Suprapubic skin (tissue), 4 donors: ENCODE data around the gene NXPH2. TPM values are rescaled to one million over a fixed set of nuclear protein-coding genes. Genes with fewer than 3 reads are reported as not detected.
"Not testable (repeated sequence)": the region's sequence is repeated elsewhere in the genome, so short reads cannot be mapped to it uniquely, and the experiment has no call there.

ENCODE experiments used
- DNase-seq, 2 donors: peaks; one replicate each; pipeline ENCODE4 v3.0.0-alpha.2; 2019; ENCODE audit warnings: low spot score in 2 of 2
- H3K27ac ChIP-seq: fragments of 200-600 bp; sonication (generic); one replicate; pipeline ENCODE4 v1.5.1; 2019
- H3K27me3 ChIP-seq: fragments of 200-600 bp; sonication (generic); one replicate; pipeline ENCODE4 v1.5.1; 2019
- H3K36me3 ChIP-seq: fragments of 200-600 bp; sonication (generic); one replicate; pipeline ENCODE4 v1.5.1; 2019
- H3K4me1 ChIP-seq: fragments of 200-600 bp; sonication (generic); one replicate; pipeline ENCODE4 v1.5.1; 2019
- H3K4me3 ChIP-seq: fragments of 200-600 bp; sonication (generic); one replicate; pipeline ENCODE4 v1.5.1; 2019; ENCODE audit warnings: mild to moderate bottlenecking
- H3K9me3 ChIP-seq: fragments of 200-600 bp; sonication (generic); one replicate; pipeline ENCODE4 v1.5.1; 2019
- EP300 ChIP-seq: sonication (generic); formaldehyde crosslinking; IDR thresholded peaks from one replicate; pipeline ENCODE4 v1.6.1; 2017; ENCODE audit warnings: antibody characterized with exemption
- POLR2A ChIP-seq, 2 donors: fragments of 450-650 bp; IDR thresholded peaks; one replicate each; pipeline ENCODE4 v1.6.1; 2017; ENCODE audit warnings: antibody characterized with exemption in 2 of 2, mild to moderate bottlenecking in 2 of 2, moderate library complexity in 2 of 2
- POLR2AphosphoS5 ChIP-seq, 3 donors: sonication (generic); formaldehyde crosslinking; IDR thresholded peaks; one replicate each; pipeline ENCODE4 v1.6.1; 2017; ENCODE audit warnings: antibody characterized with exemption in 3 of 3
- WGBS: methylation state at CpG from one replicate; pipeline ENCODE4 v1.1.5; 2018; 5-methylcytosine and 5-hydroxymethylcytosine counted together
- total RNA-seq, 4 donors: library from RNA; depleted of rRNA; stranded (reverse); fragments of >200 nt; gene quantifications; one replicate each; pipeline ENCODE4 v1.1.0, GENCODE V29; 2016
- TF ChIP-seq, protein P1 (sequence below), 2 donors: fragments of 200-600 bp in 1 of 2; fragments of 450-650 bp in 1 of 2; sonication (generic) in 1 of 2; IDR thresholded peaks; one replicate each; pipeline ENCODE4 v1.5.1; 2016 to 2019; ENCODE audit warnings: antibody characterized with exemption in 2 of 2, mild to moderate bottlenecking in 1 of 2, moderate library complexity in 1 of 2

NXPH2 gene
- total RNA-seq, 4 donors from 2014 or later: not detected

DNA sequence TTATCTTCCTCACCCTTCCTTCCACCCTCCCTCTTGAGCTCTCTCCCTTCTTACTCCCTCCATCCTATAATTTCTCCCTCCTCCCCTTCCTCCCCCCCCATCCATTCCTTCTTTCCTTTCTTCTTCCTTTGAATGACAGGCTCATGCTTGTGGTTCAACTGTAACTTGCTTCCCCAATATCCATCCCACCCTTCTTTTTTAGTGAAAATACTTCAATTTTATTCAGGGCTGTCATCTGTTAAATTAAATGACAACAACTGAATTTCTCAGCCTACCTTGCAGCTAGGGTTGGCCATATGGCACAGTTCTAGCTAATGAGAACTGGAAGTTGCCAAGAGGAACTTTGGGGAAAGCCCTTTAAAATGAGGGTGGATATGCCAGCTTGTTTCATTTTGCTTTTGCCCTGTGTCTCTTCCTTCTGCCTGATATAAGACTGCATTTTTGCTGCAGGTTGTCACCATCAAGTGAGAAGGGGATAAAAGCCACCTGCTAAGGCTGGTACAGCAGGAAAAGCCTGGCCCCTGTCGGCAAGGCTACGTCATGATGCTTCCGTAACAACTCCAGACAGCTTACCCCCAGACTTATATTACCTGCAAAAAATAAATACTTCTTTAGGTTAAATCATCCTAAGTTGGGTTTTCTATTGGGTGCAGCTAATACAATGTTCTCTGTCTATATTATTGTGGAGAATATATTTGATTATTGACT, 121.8 kb downstream of the NXPH2 start:
- no peaks in the 10 kb centered on the region for H3K9me3 ChIP-seq
- TF ChIP-seq POLR2A (IDR thresholded peaks at IDR 0.05): no peak
- TF ChIP-seq EP300: no peak
- TF ChIP-seq, protein P1, sequence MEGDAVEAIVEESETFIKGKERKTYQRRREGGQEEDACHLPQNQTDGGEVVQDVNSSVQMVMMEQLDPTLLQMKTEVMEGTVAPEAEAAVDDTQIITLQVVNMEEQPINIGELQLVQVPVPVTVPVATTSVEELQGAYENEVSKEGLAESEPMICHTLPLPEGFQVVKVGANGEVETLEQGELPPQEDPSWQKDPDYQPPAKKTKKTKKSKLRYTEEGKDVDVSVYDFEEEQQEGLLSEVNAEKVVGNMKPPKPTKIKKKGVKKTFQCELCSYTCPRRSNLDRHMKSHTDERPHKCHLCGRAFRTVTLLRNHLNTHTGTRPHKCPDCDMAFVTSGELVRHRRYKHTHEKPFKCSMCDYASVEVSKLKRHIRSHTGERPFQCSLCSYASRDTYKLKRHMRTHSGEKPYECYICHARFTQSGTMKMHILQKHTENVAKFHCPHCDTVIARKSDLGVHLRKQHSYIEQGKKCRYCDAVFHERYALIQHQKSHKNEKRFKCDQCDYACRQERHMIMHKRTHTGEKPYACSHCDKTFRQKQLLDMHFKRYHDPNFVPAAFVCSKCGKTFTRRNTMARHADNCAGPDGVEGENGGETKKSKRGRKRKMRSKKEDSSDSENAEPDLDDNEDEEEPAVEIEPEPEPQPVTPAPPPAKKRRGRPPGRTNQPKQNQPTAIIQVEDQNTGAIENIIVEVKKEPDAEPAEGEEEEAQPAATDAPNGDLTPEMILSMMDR (IDR thresholded peaks at IDR 0.05): no peak
- TF ChIP-seq POLR2AphosphoS5 (IDR thresholded peaks at IDR 0.05): no peak
- no peak overlapping the region for H3K27ac ChIP-seq
- 93% methylated on average over 3 of the region's 3 CpGs for WGBS
- H3K4me1 ChIP-seq: no peaks in the 10 kb centered on the region
- DNase-seq: no peak
- H3K36me3 ChIP-seq: no peaks in the 10 kb centered on the region
- H3K27me3 ChIP-seq: no peaks in the 10 kb centered on the region
- no peak overlapping the region for H3K4me3 ChIP-seq

DNA sequence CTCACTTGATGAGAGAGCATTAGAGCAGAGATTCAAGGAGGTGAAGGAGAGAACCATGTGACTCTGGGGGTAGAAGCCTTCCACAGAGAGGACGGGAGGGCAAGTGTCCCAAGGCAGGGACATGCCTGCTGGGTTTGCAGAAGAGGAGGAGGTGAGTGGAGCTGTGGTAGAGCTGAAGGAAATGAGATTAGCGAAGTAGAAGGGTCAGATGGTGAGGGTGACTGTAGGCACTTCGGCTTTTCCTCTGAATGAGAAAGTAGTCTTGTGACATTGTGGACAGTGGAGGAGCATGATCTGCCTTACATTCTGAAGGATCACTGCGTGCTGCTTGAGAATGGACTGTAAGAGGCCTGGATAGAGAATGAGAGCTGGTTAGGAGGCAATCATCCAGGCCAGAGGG, 126.0 kb downstream of the NXPH2 start:
- Histone ChIP-seq H3K4me3 (no peak overlapping the region), H3K4me1 (no peaks in the 10 kb centered on the region), H3K36me3 (no peaks in the 10 kb centered on the region), H3K27ac (no peak overlapping the region), H3K27me3 (no peaks in the 10 kb centered on the region), H3K9me3 (no peaks in the 10 kb centered on the region)
- TF ChIP-seq POLR2A (IDR thresholded peaks at IDR 0.05) (no peak), EP300 (no peak), POLR2AphosphoS5 (IDR thresholded peaks at IDR 0.05) (no peak)
- TF ChIP-seq, protein P1 (IDR thresholded peaks at IDR 0.05): no peak
- no peak for DNase-seq
- WGBS: 81% methylated on average over 4 of the region's 4 CpGs

DNA sequence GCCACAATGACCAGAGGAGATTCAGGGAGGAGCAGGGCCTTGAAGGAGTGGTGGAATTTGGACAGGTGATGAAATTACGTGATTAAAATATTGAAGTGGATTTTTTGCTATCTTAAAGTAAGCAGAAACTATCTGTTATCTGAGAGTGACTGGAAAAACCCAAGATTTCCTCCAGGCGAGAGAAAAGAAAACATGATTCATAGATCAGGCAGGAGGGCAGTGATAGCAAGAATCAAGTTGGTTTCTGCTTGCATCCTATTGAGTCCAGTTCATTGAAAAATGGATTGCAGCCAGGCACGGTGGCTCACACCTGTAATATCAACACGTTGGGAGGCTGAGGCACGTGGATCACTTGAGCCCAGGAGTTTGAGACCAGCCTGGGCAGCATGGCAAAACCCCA, 127.8 kb downstream of the NXPH2 start:
- no peak for TF ChIP-seq EP300
- TF ChIP-seq, protein P1 (IDR thresholded peaks at IDR 0.05): no peak
- no peak for TF ChIP-seq POLR2AphosphoS5 (IDR thresholded peaks at IDR 0.05)
- TF ChIP-seq POLR2A (IDR thresholded peaks at IDR 0.05): no peak
- Histone ChIP-seq H3K27ac (no peak overlapping the region), H3K4me1 (no peaks in the 10 kb centered on the region), H3K27me3 (no peaks in the 10 kb centered on the region), H3K9me3 (no peaks in the 10 kb centered on the region), H3K36me3 (no peaks in the 10 kb centered on the region), H3K4me3 (no peak overlapping the region)
- DNase-seq: no peak
- 64% methylated on average over 5 of the region's 5 CpGs for WGBS

DNA sequence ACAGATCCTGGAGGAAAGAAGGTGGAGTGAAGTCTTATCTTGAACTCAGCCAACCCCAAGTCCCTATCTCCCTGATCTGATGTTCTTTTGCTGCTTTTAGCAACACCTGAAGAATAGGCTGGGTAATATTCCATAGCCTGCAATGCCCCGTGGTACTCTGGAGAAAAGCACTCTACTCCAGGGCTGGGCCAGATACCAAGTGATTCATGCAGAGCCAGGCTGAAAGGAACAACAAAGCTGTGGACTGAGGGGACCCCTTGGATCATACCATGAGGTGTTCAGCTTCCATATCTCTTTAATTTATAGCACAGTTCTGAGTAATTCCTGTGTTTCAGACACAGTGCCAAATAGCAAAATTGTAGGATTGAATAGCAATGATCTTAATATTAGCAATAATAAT, 130.6 kb downstream of the NXPH2 start:
- no peak for DNase-seq
- Histone ChIP-seq H3K4me1 (no peaks in the 10 kb centered on the region), H3K9me3 (no peaks in the 10 kb centered on the region), H3K27me3 (no peaks in the 10 kb centered on the region), H3K4me3 (no peak overlapping the region), H3K36me3 (no peaks in the 10 kb centered on the region), H3K27ac (no peak overlapping the region)
- TF ChIP-seq, protein P1 (IDR thresholded peaks at IDR 0.05): no peak
- TF ChIP-seq POLR2A (IDR thresholded peaks at IDR 0.05): no peak
- no peak for TF ChIP-seq POLR2AphosphoS5 (IDR thresholded peaks at IDR 0.05)
- TF ChIP-seq EP300: no peak
- WGBS: 35% methylated on average over 1 of the region's 1 CpG

DNA sequence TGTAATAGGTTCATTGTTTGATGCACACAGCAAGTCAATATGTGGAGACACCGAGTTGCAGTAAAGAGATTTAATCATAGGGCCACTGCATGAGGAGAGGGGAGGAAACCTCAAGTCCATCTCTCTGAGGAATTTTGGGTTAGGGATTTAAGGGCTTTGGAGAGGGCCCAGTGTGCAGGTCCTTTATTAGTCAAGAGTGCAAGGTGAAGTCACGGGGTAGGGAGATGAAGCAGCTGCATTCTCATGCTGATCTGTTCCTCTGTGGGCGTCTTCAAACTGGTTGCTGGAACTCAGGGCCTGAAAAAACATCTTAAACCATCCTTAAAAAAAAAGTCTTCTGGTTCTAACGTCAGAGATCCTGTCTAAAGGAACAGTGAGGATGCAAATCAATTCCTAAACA, 131.6 kb downstream of the NXPH2 start:
- Histone ChIP-seq H3K27me3 (no peaks in the 10 kb centered on the region), H3K27ac (no peak overlapping the region), H3K9me3 (no peaks in the 10 kb centered on the region), H3K4me3 (no peak overlapping the region), H3K36me3 (no peaks in the 10 kb centered on the region), H3K4me1 (no peaks in the 10 kb centered on the region)
- TF ChIP-seq, protein P1 (IDR thresholded peaks at IDR 0.05): no peak
- TF ChIP-seq POLR2AphosphoS5 (IDR thresholded peaks at IDR 0.05): no peak
- no peak for TF ChIP-seq EP300
- no peak for TF ChIP-seq POLR2A (IDR thresholded peaks at IDR 0.05)
- WGBS: 66% methylated on average over 4 of the region's 4 CpGs
- no peak for DNase-seq

DNA sequence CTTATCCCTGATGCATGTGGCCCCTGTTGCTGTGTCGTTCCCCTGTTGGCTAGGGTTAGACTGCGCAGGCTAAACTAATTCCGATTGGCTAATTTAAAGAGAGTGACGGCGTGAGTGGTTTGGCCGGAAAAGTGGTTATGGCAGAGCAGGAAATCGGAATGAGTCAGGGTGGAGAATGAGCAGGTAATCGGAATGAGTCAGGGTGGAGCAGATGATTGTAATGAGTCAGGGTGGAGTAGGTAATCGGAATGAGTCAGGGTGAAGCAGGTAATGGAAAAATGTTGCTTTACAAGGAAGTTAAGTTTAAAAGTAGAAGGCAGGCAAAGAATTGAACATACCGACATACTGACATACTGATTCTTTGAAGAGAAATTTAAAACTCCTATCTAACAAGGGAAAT, 135.4 kb downstream of the NXPH2 start:
- H3K9me3 ChIP-seq, H3K36me3 ChIP-seq, DNase-seq, H3K4me1 ChIP-seq, H3K27ac ChIP-seq, H3K27me3 ChIP-seq, H3K4me3 ChIP-seq: not testable (repeated sequence)
- 81% methylated on average over 10 of the region's 10 CpGs for WGBS
